ENCODE measurements around the gene CYP21A2.

DNA sequence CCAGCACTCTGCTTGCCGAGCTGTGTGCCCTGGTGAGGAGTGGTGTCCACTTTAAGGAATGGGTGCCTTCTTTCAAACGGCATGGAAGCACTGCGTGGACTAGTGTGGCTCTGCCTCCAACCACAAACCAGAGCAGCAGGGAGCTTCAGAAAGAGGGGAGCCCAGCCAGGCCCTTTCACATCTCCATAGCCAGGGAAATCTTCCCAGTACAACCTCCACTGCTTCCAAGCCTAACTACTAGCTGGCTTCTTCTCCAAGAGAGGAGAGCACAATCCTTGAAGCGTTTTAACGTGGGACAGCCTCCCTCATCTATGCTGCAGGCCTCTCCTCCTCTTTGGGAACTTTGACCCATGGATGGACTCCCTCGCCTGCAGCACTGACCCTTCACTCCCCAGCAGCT lies 44.3 kb downstream of the CYP21A2 start:
- TF ChIP-seq EZH2 (IDR thresholded peaks at IDR 0.05; ENCODE audit: insufficient read depth, poor library complexity, severe bottlenecking) = no peak
- TF ChIP-seq EZH2phosphoT487 (IDR thresholded peaks at IDR 0.05; ENCODE audit: insufficient read depth, low read depth) = no peak

Data from GM23248 (cell line).